Brain microvascular endothelial cell (primary cell): ENCODE data around the gene CAMTA1.

Experiments used
- DNase-seq: peaks from one replicate; pipeline ENCODE4 v3.0.0-alpha.2; 2020
- H3K27ac ChIP-seq: fragments of 250-450 bp; sonication (Bioruptor Pico); 2 replicates; pipeline ENCODE4 v1.5.1; 2020; ENCODE audit warnings: mild to moderate bottlenecking, moderate library complexity
- H3K27me3 ChIP-seq: fragments of 250-450 bp; sonication (Bioruptor Pico); replicated peaks from 2 replicates; pipeline ENCODE4 v1.5.1; 2020; ENCODE audit warnings: mild to moderate bottlenecking
- H3K36me3 ChIP-seq: fragments of 250-450 bp; sonication (Bioruptor Pico); replicated peaks from 2 replicates; pipeline ENCODE4 v1.5.1; 2020; ENCODE audit warnings: mild to moderate bottlenecking
- H3K4me3 ChIP-seq: 2 replicates; pipeline ENCODE4 v1.5.1; 2011; ENCODE audit warnings: low read depth, mild to moderate bottlenecking, control low read depth, low read length, moderate library complexity
- in situ Hi-C: cut with HindIII; loops from 2 replicates; pipeline ENCODE4 v1.10.0; 2017; ENCODE audit warnings: low sequenced_read_pairs, low pct_ligation_motif_present
- TF ChIP-seq, protein P1 (sequence below): IDR thresholded peaks from 2 replicates; pipeline ENCODE4 v1.5.1; 2011; ENCODE audit warnings: low read depth, mild to moderate bottlenecking, moderate library complexity, low read length, control low read depth, inconsistent platforms; ENCODE audit errors: missing control alignments

Gene CAMTA1

GRCh38 chr1:7572654-7573152, 787.4 kb downstream of the CAMTA1 start:
- no peaks in the 10 kb centered on the region for H3K27me3 ChIP-seq
- H3K36me3 ChIP-seq, result no peaks in the 10 kb centered on the region
- no peak overlapping the region for H3K4me3 ChIP-seq
- no peak for DNase-seq
- in situ Hi-C loops, result no loop called here
- TF ChIP-seq, protein P1, sequence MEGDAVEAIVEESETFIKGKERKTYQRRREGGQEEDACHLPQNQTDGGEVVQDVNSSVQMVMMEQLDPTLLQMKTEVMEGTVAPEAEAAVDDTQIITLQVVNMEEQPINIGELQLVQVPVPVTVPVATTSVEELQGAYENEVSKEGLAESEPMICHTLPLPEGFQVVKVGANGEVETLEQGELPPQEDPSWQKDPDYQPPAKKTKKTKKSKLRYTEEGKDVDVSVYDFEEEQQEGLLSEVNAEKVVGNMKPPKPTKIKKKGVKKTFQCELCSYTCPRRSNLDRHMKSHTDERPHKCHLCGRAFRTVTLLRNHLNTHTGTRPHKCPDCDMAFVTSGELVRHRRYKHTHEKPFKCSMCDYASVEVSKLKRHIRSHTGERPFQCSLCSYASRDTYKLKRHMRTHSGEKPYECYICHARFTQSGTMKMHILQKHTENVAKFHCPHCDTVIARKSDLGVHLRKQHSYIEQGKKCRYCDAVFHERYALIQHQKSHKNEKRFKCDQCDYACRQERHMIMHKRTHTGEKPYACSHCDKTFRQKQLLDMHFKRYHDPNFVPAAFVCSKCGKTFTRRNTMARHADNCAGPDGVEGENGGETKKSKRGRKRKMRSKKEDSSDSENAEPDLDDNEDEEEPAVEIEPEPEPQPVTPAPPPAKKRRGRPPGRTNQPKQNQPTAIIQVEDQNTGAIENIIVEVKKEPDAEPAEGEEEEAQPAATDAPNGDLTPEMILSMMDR, result no peak
- no peak overlapping the region for H3K27ac ChIP-seq

DNA sequence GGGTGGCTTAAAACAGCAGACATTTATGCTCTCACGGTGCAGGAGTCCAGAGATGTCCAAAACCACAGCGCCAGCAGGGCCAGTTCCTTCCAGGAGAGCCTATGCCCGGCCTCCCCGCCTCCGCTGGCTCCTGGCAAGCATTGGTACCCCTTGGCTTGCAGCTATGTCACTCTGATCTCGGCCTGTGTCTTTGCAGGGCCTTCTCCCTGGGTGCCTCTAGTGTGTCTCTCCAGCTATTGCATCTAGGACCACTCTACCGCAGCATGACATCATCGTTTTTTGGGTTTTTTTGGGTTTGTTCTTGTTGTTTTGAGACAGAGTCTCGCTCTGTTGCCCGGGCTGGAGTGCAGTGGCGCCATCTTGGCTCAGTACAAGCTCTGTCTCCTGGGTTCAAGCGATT, 788.2 kb downstream of the CAMTA1 start:
- H3K4me3 ChIP-seq, result no peak overlapping the region
- DNase-seq, result no peak
- no peaks in the 10 kb centered on the region for H3K27me3 ChIP-seq
- no peaks in the 10 kb centered on the region for H3K36me3 ChIP-seq
- in situ Hi-C loops, result no loop called here
- TF ChIP-seq, protein P1, result no peak
- H3K27ac ChIP-seq, result no peak overlapping the region

GRCh38 chr1:7574121-7575040, 789.1 kb downstream of the CAMTA1 start:
- no peak overlapping the region for H3K27ac ChIP-seq
- no peak for DNase-seq
- in situ Hi-C loops, result no loop called here
- H3K4me3 ChIP-seq, result no peak overlapping the region
- H3K36me3 ChIP-seq, result no peaks in the 10 kb centered on the region
- no peaks in the 10 kb centered on the region for H3K27me3 ChIP-seq
- TF ChIP-seq, protein P1, result no peak

DNA sequence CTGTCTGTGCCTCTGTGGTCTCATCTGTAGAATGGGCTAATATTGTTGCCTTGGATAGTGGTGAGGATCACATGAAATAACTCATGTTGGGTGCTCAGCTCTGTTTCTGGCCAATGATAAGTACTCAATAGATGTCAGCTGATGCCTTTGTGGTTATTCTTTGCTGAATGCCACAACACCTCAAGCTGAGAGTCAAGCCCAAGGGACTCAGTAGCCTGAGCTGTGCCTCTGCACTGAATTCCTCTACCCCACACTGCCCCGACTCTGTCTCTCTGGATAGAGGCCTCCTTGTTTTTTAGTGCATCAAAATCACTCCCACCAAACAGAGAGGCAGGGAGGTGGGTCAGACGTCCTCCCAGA, 789.8 kb downstream of the CAMTA1 start:
- no peak overlapping the region for H3K27ac ChIP-seq
- no peak for DNase-seq
- TF ChIP-seq, protein P1, result no peak
- H3K4me3 ChIP-seq, result no peak overlapping the region
- H3K36me3 ChIP-seq, result no peaks in the 10 kb centered on the region
- no peaks in the 10 kb centered on the region for H3K27me3 ChIP-seq
- in situ Hi-C loops, result no loop called here

GRCh38 chr1:7576946-7577657, 791.8 kb downstream of the CAMTA1 start:
- TF ChIP-seq, protein P1, result peak; percentile 65
- Histone ChIP-seq H3K27me3 (no peaks in the 10 kb centered on the region), H3K27ac (no peak overlapping the region), H3K4me3 (no peak overlapping the region), H3K36me3 (no peaks in the 10 kb centered on the region)
- DNase-seq, result peak; percentile 6
- in situ Hi-C loops, result no loop called here
